OCI-LY1 (cell line): Measurements from ENCODE around the gene NRP2.

Source experiments
- H2AFZ ChIP-seq: fragments of 200-600 bp; sonication (generic), shearing (Covaris generic); 2 replicates; pipeline ENCODE4 v1.6.0; 2014; ENCODE audit warnings: antibody characterized with exemption, mild to moderate bottlenecking, low read length
- H3F3A ChIP-seq: fragments of 200-600 bp; sonication (generic), shearing (Covaris generic); 2 replicates; pipeline ENCODE4 v1.6.0; 2014; ENCODE audit warnings: mild to moderate bottlenecking, antibody characterized with exemption, low read length, moderate library complexity; ENCODE audit not compliant: insufficient read depth
- H3K27ac ChIP-seq: fragments of 200-600 bp; sonication (generic); 2 replicates; pipeline ENCODE4 v1.5.1; 2014; ENCODE audit warnings: low read length, mixed run types, mild to moderate bottlenecking, low read depth; ENCODE audit not compliant: poor library complexity, severe bottlenecking
- H3K27me3 ChIP-seq: fragments of 200-600 bp; sonication (generic); 2 replicates; pipeline ENCODE4 v1.6.0; 2014; ENCODE audit warnings: antibody characterized with exemption, mild to moderate bottlenecking, low read length, moderate library complexity; ENCODE audit not compliant: insufficient read depth
- H3K36me3 ChIP-seq: fragments of 200-600 bp; sonication (generic); 2 replicates; pipeline ENCODE4 v1.6.1; 2014; ENCODE audit warnings: mild to moderate bottlenecking, antibody characterized with exemption, low read length, moderate library complexity, mixed read lengths; ENCODE audit not compliant: insufficient read depth
- H3K4me1 ChIP-seq: fragments of 200-600 bp; sonication (generic); 2 replicates; pipeline ENCODE4 v1.5.1; 2014; ENCODE audit warnings: mild to moderate bottlenecking, low read length, moderate library complexity; ENCODE audit not compliant: insufficient read depth, severe bottlenecking
- H3K4me2 ChIP-seq: fragments of 200-600 bp; sonication (generic), shearing (Covaris generic); 2 replicates; pipeline ENCODE4 v1.6.1; 2014; ENCODE audit warnings: low read length
- H3K4me3 ChIP-seq: fragments of 200-600 bp; sonication (generic); 2 replicates; pipeline ENCODE4 v1.5.1; 2014; ENCODE audit warnings: low read length, low read depth, mild to moderate bottlenecking, mixed read lengths; ENCODE audit not compliant: poor library complexity, severe bottlenecking
- H3K79me2 ChIP-seq: fragments of 200-600 bp; shearing (Covaris generic); 2 replicates; pipeline ENCODE4 v1.6.1; 2016; ENCODE audit warnings: mixed run types, low read length, mixed read lengths; ENCODE audit not compliant: insufficient read depth
- H3K9ac ChIP-seq: fragments of 200-600 bp; sonication (generic), shearing (Covaris generic); 2 replicates; pipeline ENCODE4 v1.6.1; 2014; ENCODE audit warnings: mild to moderate bottlenecking, low read length, mixed read lengths
- H3K9me2 ChIP-seq: fragments of 200-600 bp; sonication (generic), shearing (Covaris generic); 2 replicates; pipeline ENCODE4 v1.6.1; 2014; ENCODE audit warnings: low read depth, mild to moderate bottlenecking, low read length, mixed read lengths
- H3K9me3 ChIP-seq: fragments of 200-600 bp; shearing (Covaris generic); 2 replicates; pipeline ENCODE4 v1.6.1; 2014; ENCODE audit warnings: low read length, mixed read lengths
- H4K20me1 ChIP-seq: fragments of 200-600 bp; sonication (generic), shearing (Covaris generic); 2 replicates; pipeline ENCODE4 v1.6.0; 2016; ENCODE audit warnings: mild to moderate bottlenecking, low read length; ENCODE audit not compliant: insufficient read depth
- EZH2 ChIP-seq: fragments of 200-600 bp; sonication (generic), shearing (Covaris generic); IDR thresholded peaks from 2 replicates; pipeline ENCODE4 v1.8.0; 2017; ENCODE audit warnings: borderline replicate concordance, mixed run types, mild to moderate bottlenecking, antibody characterized with exemption, low read length, moderate library complexity, mixed read lengths
- TF ChIP-seq, protein P1 (sequence below): fragments of 200-600 bp; sonication (generic), shearing (Covaris generic); IDR thresholded peaks from 2 replicates; pipeline ENCODE4 v1.5.1; 2017; ENCODE audit warnings: mild to moderate bottlenecking, antibody characterized with exemption, low read length, moderate library complexity, mixed read lengths

NRP2 gene

DNA sequence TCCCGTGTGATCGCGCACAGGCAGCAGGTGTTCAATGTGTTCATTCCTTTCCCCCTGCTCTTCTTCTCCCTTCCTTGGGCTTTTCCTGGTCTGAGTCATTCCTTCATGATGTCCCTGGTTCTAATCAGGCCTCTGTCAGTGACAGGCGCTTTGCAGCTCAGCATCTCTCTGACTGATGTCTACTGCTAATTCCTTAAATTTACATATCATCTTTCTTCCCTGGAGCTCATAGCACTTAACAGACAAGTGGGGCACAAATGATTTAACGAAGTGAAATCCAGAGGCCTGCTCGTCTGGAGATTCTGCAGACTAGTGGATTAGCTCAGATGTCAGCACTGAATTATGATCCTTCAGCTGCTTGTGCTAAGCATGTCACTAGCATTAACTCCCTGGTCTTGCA lies 77.9 kb downstream of the NRP2 start:
- no peaks in the 10 kb centered on the region for H3K9me3 ChIP-seq
- H4K20me1 ChIP-seq, result no peaks in the 10 kb centered on the region
- no peaks in the 10 kb centered on the region for H3K36me3 ChIP-seq
- H2AFZ ChIP-seq, result no peak overlapping the region
- no peaks in the 10 kb centered on the region for H3K9me2 ChIP-seq
- H3K4me1 ChIP-seq, result peaks cover 5% of the 10 kb centered on the region
- no peaks in the 10 kb centered on the region for H3F3A ChIP-seq
- TF ChIP-seq, protein P1, sequence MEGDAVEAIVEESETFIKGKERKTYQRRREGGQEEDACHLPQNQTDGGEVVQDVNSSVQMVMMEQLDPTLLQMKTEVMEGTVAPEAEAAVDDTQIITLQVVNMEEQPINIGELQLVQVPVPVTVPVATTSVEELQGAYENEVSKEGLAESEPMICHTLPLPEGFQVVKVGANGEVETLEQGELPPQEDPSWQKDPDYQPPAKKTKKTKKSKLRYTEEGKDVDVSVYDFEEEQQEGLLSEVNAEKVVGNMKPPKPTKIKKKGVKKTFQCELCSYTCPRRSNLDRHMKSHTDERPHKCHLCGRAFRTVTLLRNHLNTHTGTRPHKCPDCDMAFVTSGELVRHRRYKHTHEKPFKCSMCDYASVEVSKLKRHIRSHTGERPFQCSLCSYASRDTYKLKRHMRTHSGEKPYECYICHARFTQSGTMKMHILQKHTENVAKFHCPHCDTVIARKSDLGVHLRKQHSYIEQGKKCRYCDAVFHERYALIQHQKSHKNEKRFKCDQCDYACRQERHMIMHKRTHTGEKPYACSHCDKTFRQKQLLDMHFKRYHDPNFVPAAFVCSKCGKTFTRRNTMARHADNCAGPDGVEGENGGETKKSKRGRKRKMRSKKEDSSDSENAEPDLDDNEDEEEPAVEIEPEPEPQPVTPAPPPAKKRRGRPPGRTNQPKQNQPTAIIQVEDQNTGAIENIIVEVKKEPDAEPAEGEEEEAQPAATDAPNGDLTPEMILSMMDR, result no peak
- no peak for TF ChIP-seq EZH2
- H3K27ac ChIP-seq, result no peak overlapping the region
- H3K9ac ChIP-seq, result no peak overlapping the region
- H3K4me3 ChIP-seq, result no peak overlapping the region
- H3K27me3 ChIP-seq, result peaks cover 4% of the 10 kb centered on the region; the same call in 1 of the 2 replicates
- no peaks in the 10 kb centered on the region for H3K79me2 ChIP-seq
- no peak overlapping the region for H3K4me2 ChIP-seq

DNA sequence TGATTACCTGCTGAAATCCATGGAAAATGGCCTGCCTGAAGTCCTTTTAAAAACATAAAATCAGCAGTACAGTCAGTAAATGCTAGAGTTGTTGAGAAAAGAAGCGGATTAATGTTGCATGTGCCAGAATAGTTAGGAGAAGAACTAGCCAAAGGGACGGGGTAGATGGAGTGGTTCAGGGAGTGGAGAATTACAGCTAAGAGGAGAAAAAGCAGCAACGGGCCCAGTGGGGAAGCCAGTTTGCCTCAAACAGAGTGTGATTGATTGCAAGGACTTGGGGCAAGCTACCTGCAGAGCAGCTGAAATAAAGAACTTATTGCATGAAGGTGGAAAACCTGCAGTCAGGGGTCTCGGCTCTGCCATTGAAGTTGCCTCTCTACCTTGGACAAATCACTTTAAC lies 79.1 kb downstream of the NRP2 start:
- Histone ChIP-seq H3K9ac (no peak overlapping the region), H3K79me2 (no peaks in the 10 kb centered on the region), H3K4me3 (no peak overlapping the region), H4K20me1 (no peaks in the 10 kb centered on the region), H3K27ac (no peak overlapping the region), H3K27me3 (peaks cover 4% of the 10 kb centered on the region; the same call in 1 of the 2 replicates), H2AFZ (no peak overlapping the region), H3K4me1 (peaks cover 5% of the 10 kb centered on the region), H3K4me2 (no peak overlapping the region), H3K36me3 (no peaks in the 10 kb centered on the region), H3K9me2 (no peaks in the 10 kb centered on the region), H3F3A (no peaks in the 10 kb centered on the region), H3K9me3 (no peaks in the 10 kb centered on the region)
- TF ChIP-seq EZH2, result no peak
- TF ChIP-seq, protein P1, result no peak

DNA sequence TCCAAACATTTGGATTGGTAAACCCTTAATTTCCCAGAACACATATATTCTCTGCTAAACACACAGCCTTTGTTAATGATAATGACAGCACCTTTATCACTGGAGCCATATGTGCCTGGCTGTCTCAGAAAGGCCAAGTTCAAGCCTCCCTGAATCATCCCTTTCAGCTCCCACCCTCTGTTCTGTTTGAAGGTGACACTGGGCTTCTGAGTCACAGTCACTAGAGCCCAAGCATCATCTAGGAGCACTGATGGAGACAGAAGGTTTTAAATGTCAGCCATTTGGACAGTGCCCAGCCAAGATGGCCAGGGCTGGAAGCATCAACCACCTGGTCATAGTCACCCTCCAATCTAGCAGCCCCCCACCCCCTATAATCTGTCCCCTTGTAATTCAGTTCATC lies 80.6 kb downstream of the NRP2 start:
- Histone ChIP-seq H3K79me2 (no peaks in the 10 kb centered on the region), H2AFZ (no peak overlapping the region), H3K4me1 (peaks cover 5% of the 10 kb centered on the region), H3K9me2 (no peaks in the 10 kb centered on the region), H3K9ac (no peak overlapping the region), H3K4me3 (no peak overlapping the region), H3K27me3 (peaks cover 4% of the 10 kb centered on the region; the same call in 1 of the 2 replicates), H3K36me3 (no peaks in the 10 kb centered on the region; the same call in 1 of the 2 replicates), H4K20me1 (no peaks in the 10 kb centered on the region), H3F3A (no peaks in the 10 kb centered on the region), H3K9me3 (no peaks in the 10 kb centered on the region), H3K4me2 (no peak overlapping the region), H3K27ac (no peak overlapping the region)
- TF ChIP-seq, protein P1, result no peak
- no peak for TF ChIP-seq EZH2
